Neuronal stem cell (in vitro differentiated cells): ENCODE data around the gene TEK.

ENCODE experiments used
- DNase-seq: peaks from one replicate; pipeline ENCODE4 v3.0.0-alpha.2; 2013; ENCODE audit warnings: low spot score
- H2AFZ ChIP-seq: one replicate; pipeline ENCODE4 v1.6.1; 2013; ENCODE audit warnings: mild to moderate bottlenecking, low read length, inconsistent platforms
- H2AK5ac ChIP-seq: 2 replicates; pipeline ENCODE4 v1.6.1; 2013; ENCODE audit warnings: low read depth, mild to moderate bottlenecking, inconsistent platforms, low read length, moderate library complexity, mixed read lengths
- H2BK120ac ChIP-seq: 2 replicates; pipeline ENCODE4 v1.6.1; 2013; ENCODE audit warnings: low read depth, mild to moderate bottlenecking, inconsistent platforms, low read length, moderate library complexity, mixed read lengths
- H2BK12ac ChIP-seq: one replicate; pipeline ENCODE4 v1.6.1; 2013; ENCODE audit warnings: low read length, inconsistent platforms
- H2BK15ac ChIP-seq: 2 replicates; pipeline ENCODE4 v1.6.1; 2013; ENCODE audit warnings: mild to moderate bottlenecking, low read length, inconsistent platforms, mixed read lengths
- H2BK5ac ChIP-seq: one replicate; pipeline ENCODE4 v1.6.1; 2013; ENCODE audit warnings: inconsistent platforms, mild to moderate bottlenecking, low read length, moderate library complexity
- H3K14ac ChIP-seq: one replicate; pipeline ENCODE4 v1.6.1; 2013; ENCODE audit warnings: low read length, inconsistent platforms
- H3K18ac ChIP-seq: 2 replicates; pipeline ENCODE4 v1.6.1; 2013; ENCODE audit warnings: low read length, inconsistent platforms
- H3K23ac ChIP-seq: 2 replicates; pipeline ENCODE4 v1.6.1; 2013; ENCODE audit warnings: low read depth, mild to moderate bottlenecking, mixed read lengths, low read length, inconsistent platforms; ENCODE audit not compliant: poor library complexity
- H3K27ac ChIP-seq: replicated peaks from 3 replicates; pipeline ENCODE4 v1.5.1; 2013; ENCODE audit warnings: low read length, inconsistent platforms
- H3K27me3 ChIP-seq, 3 experiments: 2 replicates each; pipeline ENCODE4 v1.6.1; 2013; ENCODE audit warnings: low read length in 3 of 3, mild to moderate bottlenecking in 2 of 3, inconsistent platforms in 1 of 3, low read depth in 1 of 3, mixed read lengths in 1 of 3, moderate library complexity in 1 of 3; ENCODE audit not compliant: control insufficient read depth in 3 of 3, insufficient read depth in 3 of 3
- H3K36me3 ChIP-seq, 2 donors: replicated peaks in 1 of 2; 2 replicates each; pipeline ENCODE4 v1.6.1; 2013; ENCODE audit warnings: low read length in 2 of 2; ENCODE audit not compliant: control insufficient read depth in 2 of 2, insufficient read depth in 2 of 2
- H3K4ac ChIP-seq: 2 replicates; pipeline ENCODE4 v1.6.1; 2013; ENCODE audit warnings: inconsistent platforms, mild to moderate bottlenecking, low read length, moderate library complexity
- H3K4me1 ChIP-seq, 2 donors: 1 replicate in 1 of 2; 2 replicates in 1 of 2; pipeline ENCODE4 v1.6.1; 2013; ENCODE audit warnings: low read length in 2 of 2, low read depth in 1 of 2; ENCODE audit not compliant: control insufficient read depth in 2 of 2, insufficient read depth in 1 of 2
- H3K4me2 ChIP-seq: one replicate; pipeline ENCODE4 v1.6.1; 2013; ENCODE audit warnings: mild to moderate bottlenecking, low read length, inconsistent platforms; ENCODE audit not compliant: insufficient read depth, poor library complexity, severe bottlenecking
- H3K4me3 ChIP-seq, 2 donors: 2 replicates each; pipeline ENCODE4 v1.5.1; 2013; ENCODE audit warnings: low read length in 2 of 2, mild to moderate bottlenecking in 2 of 2, inconsistent platforms in 1 of 2, moderate library complexity in 1 of 2
- H3K79me1 ChIP-seq: one replicate; pipeline ENCODE4 v1.6.1; 2013; ENCODE audit warnings: low read depth, mild to moderate bottlenecking, inconsistent platforms, low read length, moderate library complexity
- H3K9ac ChIP-seq: one replicate; pipeline ENCODE4 v1.6.1; 2013; ENCODE audit warnings: mild to moderate bottlenecking, low read depth, low read length, inconsistent platforms; ENCODE audit not compliant: poor library complexity
- H3K9me3 ChIP-seq, 2 donors: replicated peaks in 1 of 2; 2 replicates each; pipeline versions ENCODE3 to v1.6.1; 2013; ENCODE audit warnings: low read length in 2 of 2, mild to moderate bottlenecking in 2 of 2, inconsistent platforms in 1 of 2, low read depth in 1 of 2, mixed read lengths in 1 of 2, moderate library complexity in 1 of 2; ENCODE audit not compliant: control insufficient read depth in 2 of 2, insufficient read depth in 1 of 2
- H4K8ac ChIP-seq: one replicate; pipeline ENCODE4 v1.6.1; 2013; ENCODE audit warnings: low read depth, mild to moderate bottlenecking, inconsistent platforms, low read length, moderate library complexity
- H4K91ac ChIP-seq: one replicate; pipeline ENCODE4 v1.6.1; 2013; ENCODE audit warnings: low read length, low read depth, mild to moderate bottlenecking, inconsistent platforms; ENCODE audit not compliant: poor library complexity
- WGBS, 2 donors: extraction: QIAGEN DNeasy Blood & Tissue Kit; methylation state at CpG; one replicate each; pipeline ENCODE4 v1.1.7; 2013; ENCODE audit warnings: missing lambda C conversion rate in 2 of 2, mixed read lengths in 1 of 2; ENCODE audit not compliant: insufficient read length in 2 of 2, insufficient replicate concordance in 1 of 2; ENCODE audit errors: extremely low coverage in 2 of 2; 5-methylcytosine and 5-hydroxymethylcytosine counted together

TEK gene

GRCh38 chr9:27196383-27196782 lies 87.4 kb downstream of the TEK start:
- DNase-seq = no peak
- Histone ChIP-seq H2BK120ac (no peak overlapping the region), H3K4me3 (no peak overlapping the region), H2AFZ (no peak overlapping the region), H3K23ac (no peak overlapping the region), H2BK12ac (no peak overlapping the region), H3K4ac (no peak overlapping the region), H3K9ac (no peak overlapping the region), H3K27me3 (no peaks in the 10 kb centered on the region), H3K36me3 (peaks cover 0 to 7% of the 10 kb centered on the region in 2 donors), H3K18ac (no peak overlapping the region), H2AK5ac (no peak overlapping the region), H3K4me2 (no peak overlapping the region), H3K14ac (no peak overlapping the region), H3K9me3 (no peaks in the 10 kb centered on the region), H3K4me1 (no peaks in the 10 kb centered on the region), H4K91ac (no peak overlapping the region), H4K8ac (no peak overlapping the region), H3K27ac (no peak overlapping the region), H2BK15ac (no peak overlapping the region), H2BK5ac (no peak overlapping the region), H3K79me1 (no peaks in the 10 kb centered on the region)
- WGBS, 2 donors = no CpG with 5 or more reads among the region's 3 CpGs

DNA sequence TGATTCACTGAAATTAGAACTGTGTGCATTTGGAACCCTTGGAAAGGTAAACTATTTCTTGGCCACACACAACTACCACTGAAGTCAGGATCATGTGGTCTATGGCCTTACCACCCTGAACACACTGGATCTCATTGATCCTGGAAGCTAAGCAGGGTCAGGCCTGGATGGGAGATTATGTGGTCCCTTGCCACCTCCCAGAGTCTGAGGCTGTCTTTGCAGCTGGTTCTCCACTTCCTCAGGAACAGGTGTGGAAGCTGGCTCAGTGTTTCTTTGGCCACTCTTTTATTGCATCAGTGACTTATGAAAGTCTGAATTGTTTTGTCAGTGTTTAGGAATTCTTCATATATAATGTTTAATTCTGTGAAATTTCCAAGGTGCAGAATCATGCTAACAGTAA lies 89.2 kb downstream of the TEK start:
- no peak overlapping the region for H3K27ac ChIP-seq
- H3K9me3 ChIP-seq = no peaks in the 10 kb centered on the region
- H3K79me1 ChIP-seq = no peaks in the 10 kb centered on the region
- no peak overlapping the region for H4K91ac ChIP-seq
- no peak overlapping the region for H3K14ac ChIP-seq
- no peak overlapping the region for H4K8ac ChIP-seq
- no peak overlapping the region for H2BK5ac ChIP-seq
- no peak overlapping the region for H3K9ac ChIP-seq
- H3K18ac ChIP-seq = no peak overlapping the region
- H2AK5ac ChIP-seq = no peak overlapping the region
- no peaks in the 10 kb centered on the region for H3K27me3 ChIP-seq
- H2BK120ac ChIP-seq = no peak overlapping the region
- peaks cover 0 to 8% of the 10 kb centered on the region in 2 donors for H3K36me3 ChIP-seq
- no peak for DNase-seq
- H2BK15ac ChIP-seq = no peak overlapping the region
- H2AFZ ChIP-seq = no peak overlapping the region
- H3K4me3 ChIP-seq = no peak overlapping the region
- peak overlapping the region; percentile 53 for H2BK12ac ChIP-seq
- H3K23ac ChIP-seq = no peak overlapping the region
- no peak overlapping the region for H3K4ac ChIP-seq
- no peaks in the 10 kb centered on the region for H3K4me1 ChIP-seq
- no peak overlapping the region for H3K4me2 ChIP-seq

DNA sequence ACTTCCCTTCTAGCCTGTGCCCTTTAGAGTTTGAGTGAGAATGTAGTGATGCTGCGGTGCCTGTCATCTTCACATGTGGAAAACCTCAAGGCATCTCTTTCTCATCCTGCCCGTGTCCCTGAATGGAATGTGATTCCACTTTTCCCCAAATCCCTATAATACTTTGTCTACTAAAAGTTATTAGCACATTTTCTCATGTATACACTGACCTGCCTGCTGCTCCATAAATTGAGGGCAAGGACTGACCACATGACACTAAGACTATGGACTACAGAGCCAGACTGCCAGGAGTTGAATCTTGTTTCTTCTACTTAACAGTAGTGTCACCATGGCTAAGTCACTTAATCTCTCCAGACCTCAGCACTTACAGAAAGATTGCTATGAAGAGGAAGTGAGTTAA lies 93.0 kb downstream of the TEK start:
- Histone ChIP-seq H4K91ac (no peak overlapping the region), H2BK15ac (no peak overlapping the region), H3K18ac (no peak overlapping the region), H3K9ac (no peak overlapping the region), H3K14ac (no peak overlapping the region), H3K4me2 (no peak overlapping the region), H2BK120ac (no peak overlapping the region), H3K27ac (no peak overlapping the region), H3K4ac (no peak overlapping the region), H2AFZ (no peak overlapping the region), H3K36me3 (peaks cover 0 to 17% of the 10 kb centered on the region in 2 donors), H3K23ac (no peak overlapping the region), H3K9me3 (no peaks in the 10 kb centered on the region), H2BK5ac (no peak overlapping the region), H3K27me3 (no peaks in the 10 kb centered on the region), H3K4me3 (no peak overlapping the region), H3K4me1 (no peaks in the 10 kb centered on the region), H2BK12ac (no peak overlapping the region), H3K79me1 (no peaks in the 10 kb centered on the region), H4K8ac (no peak overlapping the region), H2AK5ac (no peak overlapping the region)
- DNase-seq = no peak
- WGBS, 2 donors = no CpG with 5 or more reads among the region's 2 CpGs

GRCh38 chr9:27203783-27204182 lies 94.8 kb downstream of the TEK start:
- no peak overlapping the region for H2BK5ac ChIP-seq
- no peak overlapping the region for H4K8ac ChIP-seq
- no peak overlapping the region for H3K18ac ChIP-seq
- no peaks in the 10 kb centered on the region for H3K79me1 ChIP-seq
- H3K9ac ChIP-seq = no peak overlapping the region
- WGBS, 2 donors = no CpG with 5 or more reads among the region's 3 CpGs
- H3K4me2 ChIP-seq = no peak overlapping the region
- H3K14ac ChIP-seq = no peak overlapping the region
- H3K4me1 ChIP-seq = no peaks in the 10 kb centered on the region
- no peak overlapping the region for H2BK120ac ChIP-seq
- H2AFZ ChIP-seq = no peak overlapping the region
- H3K27ac ChIP-seq = no peak overlapping the region
- peaks cover 0 to 13% of the 10 kb centered on the region in 2 donors for H3K36me3 ChIP-seq
- no peak overlapping the region for H4K91ac ChIP-seq
- no peak for DNase-seq
- H3K27me3 ChIP-seq = no peaks in the 10 kb centered on the region
- no peak overlapping the region for H3K4me3 ChIP-seq
- H3K23ac ChIP-seq = no peak overlapping the region
- no peaks in the 10 kb centered on the region for H3K9me3 ChIP-seq
- no peak overlapping the region for H2BK12ac ChIP-seq
- no peak overlapping the region for H2BK15ac ChIP-seq
- no peak overlapping the region for H3K4ac ChIP-seq
- no peak overlapping the region for H2AK5ac ChIP-seq
